Measurements from ENCODE around the gene PFKFB3. TPM values are rescaled to one million over a fixed set of nuclear protein-coding genes. Genes with fewer than 3 reads are reported as not detected.
A peak's percentile ranks its signal among the peaks of the same experiment; 100 is the strongest.

Gene PFKFB3
- total and polyA plus RNA-seq, 5 donors from 2014 or later, result 2.8 to 96.3 (median 4.2) TPM

DNA sequence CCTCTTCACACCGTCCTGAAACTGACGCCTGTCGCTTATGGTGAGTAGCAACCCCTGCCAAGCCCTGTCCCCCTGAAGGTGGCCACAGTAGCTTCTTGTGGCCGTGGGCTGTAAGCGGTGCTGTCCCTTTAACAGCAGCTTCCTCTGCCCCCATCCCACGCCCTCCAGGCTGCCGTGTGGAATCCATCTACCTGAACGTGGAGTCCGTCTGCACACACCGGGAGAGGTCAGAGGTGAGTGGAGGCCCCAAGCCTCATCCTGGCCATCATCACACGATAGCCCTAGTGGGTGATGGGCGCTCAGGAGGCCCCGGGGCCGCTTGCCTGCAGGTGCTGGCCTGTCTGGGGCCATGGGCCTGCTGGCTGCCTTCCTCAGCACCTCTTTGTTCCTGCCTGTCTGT is 21.2 kb downstream of the PFKFB3 start:
- Mint-ChIP-seq H3K4me1 (peaks cover 0 to 9% (median 1%) of the 10 kb centered on the region in 4 donors), H3K27ac (peak overlapping the region in 2 of 3 donors; percentile 39 to 73), H3K36me3 (peaks cover 33% of the 10 kb centered on the region), H3K4me3 (no peak overlapping the region), H3K9me3 (no peaks in the 10 kb centered on the region), H3K27me3 (no peaks in the 10 kb centered on the region)
- H3K4me3 ChIP-seq (ENCODE audit: low read depth, low read length), result no peak overlapping the region
- peaks cover 87% of the 10 kb centered on the region for H3K36me3 ChIP-seq (ENCODE audit: control insufficient read depth, insufficient read depth, low read length)
- H3K27ac ChIP-seq (ENCODE audit: insufficient read depth, low read length, poor library complexity, severe bottlenecking), result no peak overlapping the region
- DNase-seq (no peak), ATAC-seq (ENCODE audit: low read depth in 2 of 2) (no peak)
- H3K4me1 ChIP-seq (ENCODE audit: control insufficient read depth, insufficient read depth, low read length, poor library complexity, severe bottlenecking), result peaks cover 5% of the 10 kb centered on the region
- no peaks in the 10 kb centered on the region for H3K27me3 ChIP-seq (ENCODE audit: control insufficient read depth, insufficient read depth, low read length)
- no peaks in the 10 kb centered on the region for H3K9me3 ChIP-seq (ENCODE audit: control insufficient read depth in 2 of 2, low read length in 2 of 2)

DNA sequence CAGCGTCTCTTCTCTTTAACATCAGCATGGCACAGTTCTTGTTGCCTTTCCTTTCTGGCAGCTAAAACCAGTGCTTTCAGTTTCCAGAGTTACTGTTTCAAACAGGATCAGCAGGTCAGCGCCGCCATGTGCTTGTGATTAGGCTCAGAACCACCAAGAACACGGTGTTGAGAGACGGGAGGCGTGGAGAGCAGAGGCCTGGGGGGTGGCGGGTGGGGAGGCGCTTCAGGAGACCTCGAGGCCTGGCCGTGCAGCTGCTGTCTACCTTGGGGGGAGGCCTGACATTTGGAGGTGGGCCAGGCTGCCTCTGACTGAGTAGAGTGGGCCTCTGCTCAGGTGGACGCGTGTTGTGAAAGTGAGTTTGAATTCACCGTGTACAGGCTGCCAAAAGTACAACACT is 22.0 kb downstream of the PFKFB3 start:
- Histone ChIP-seq H3K27me3 (ENCODE audit: control insufficient read depth, insufficient read depth, low read length) (no peaks in the 10 kb centered on the region), H3K9me3 (ENCODE audit: control insufficient read depth in 2 of 2, low read length in 2 of 2) (no peaks in the 10 kb centered on the region), H3K4me1 (ENCODE audit: control insufficient read depth, insufficient read depth, low read length, poor library complexity, severe bottlenecking) (peaks cover 5% of the 10 kb centered on the region), H3K27ac (ENCODE audit: insufficient read depth, low read length, poor library complexity, severe bottlenecking) (no peak overlapping the region), H3K36me3 (ENCODE audit: control insufficient read depth, insufficient read depth, low read length) (peaks cover 84% of the 10 kb centered on the region), H3K4me3 (ENCODE audit: low read depth, low read length) (no peak overlapping the region)
- Mint-ChIP-seq H3K27ac (no peak overlapping the region), H3K4me3 (no peak overlapping the region), H3K27me3 (no peaks in the 10 kb centered on the region), H3K4me1 (peaks cover 0 to 9% (median 1%) of the 10 kb centered on the region in 4 donors), H3K9me3 (no peaks in the 10 kb centered on the region), H3K36me3 (peaks cover 33% of the 10 kb centered on the region)
- DNase-seq (no peak), ATAC-seq (ENCODE audit: low read depth in 2 of 2) (no peak)

DNA sequence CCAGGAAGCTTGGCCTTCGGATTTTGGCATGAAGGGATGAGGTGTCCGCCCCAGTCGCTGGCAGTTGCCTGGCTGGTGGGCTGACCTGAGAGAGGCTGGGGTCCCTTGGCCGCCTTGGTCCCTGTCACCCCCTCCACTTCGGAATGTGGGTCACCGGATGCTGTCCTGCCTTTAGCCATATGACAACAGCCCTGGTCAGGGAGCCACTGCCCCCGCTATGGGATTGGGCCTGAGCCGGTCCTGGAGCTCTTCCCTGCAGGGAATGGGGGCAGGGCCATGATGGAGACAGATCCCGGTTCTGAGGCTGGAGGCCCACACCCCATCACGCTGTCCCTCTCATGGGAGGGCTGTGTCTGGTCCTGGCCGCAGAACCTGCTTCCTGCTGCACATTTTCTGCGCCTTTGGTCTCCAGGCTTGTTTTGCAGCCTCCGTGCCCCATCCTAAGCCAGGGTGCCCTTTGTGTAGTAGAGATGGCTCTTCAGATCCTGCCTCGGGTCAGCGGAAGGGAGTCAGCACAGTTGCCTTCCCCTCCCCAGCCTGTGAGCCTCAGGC is 22.6 kb downstream of the PFKFB3 start:
- no peaks in the 10 kb centered on the region for H3K27me3 Mint-ChIP-seq
- DNase-seq (no peak), ATAC-seq (ENCODE audit: low read depth in 2 of 2) (no peak)
- H3K36me3 Mint-ChIP-seq, result peaks cover 37% of the 10 kb centered on the region
- peaks cover 0 to 9% (median 3%) of the 10 kb centered on the region in 4 donors for H3K4me1 Mint-ChIP-seq
- H3K4me1 ChIP-seq (ENCODE audit: control insufficient read depth, insufficient read depth, low read length, poor library complexity, severe bottlenecking), result peaks cover 5% of the 10 kb centered on the region
- H3K27ac Mint-ChIP-seq, result no peak overlapping the region
- peaks cover 84% of the 10 kb centered on the region for H3K36me3 ChIP-seq (ENCODE audit: control insufficient read depth, insufficient read depth, low read length)
- H3K27me3 ChIP-seq (ENCODE audit: control insufficient read depth, insufficient read depth, low read length), result no peaks in the 10 kb centered on the region
- H3K9me3 Mint-ChIP-seq, result no peaks in the 10 kb centered on the region
- no peak overlapping the region for H3K4me3 ChIP-seq (ENCODE audit: low read depth, low read length)
- H3K4me3 Mint-ChIP-seq, result no peak overlapping the region
- no peak overlapping the region for H3K27ac ChIP-seq (ENCODE audit: insufficient read depth, low read length, poor library complexity, severe bottlenecking)
- no peaks in the 10 kb centered on the region for H3K9me3 ChIP-seq (ENCODE audit: control insufficient read depth in 2 of 2, low read length in 2 of 2)

DNA sequence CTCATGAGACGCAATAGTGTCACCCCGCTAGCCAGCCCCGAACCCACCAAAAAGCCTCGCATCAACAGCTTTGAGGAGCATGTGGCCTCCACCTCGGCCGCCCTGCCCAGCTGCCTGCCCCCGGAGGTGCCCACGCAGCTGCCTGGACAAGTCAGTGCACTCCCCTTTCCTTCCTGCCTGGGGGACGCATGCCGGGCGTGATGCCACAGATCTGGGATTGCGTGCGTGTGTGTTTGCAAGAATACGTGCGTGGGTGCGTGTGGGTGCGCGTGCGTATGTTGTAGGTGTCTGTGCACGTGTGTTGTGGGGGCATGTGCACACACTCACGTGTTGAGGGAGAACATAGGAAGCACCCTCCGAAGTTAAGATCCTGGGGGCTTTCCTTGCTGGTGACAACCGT is 23.5 kb downstream of the PFKFB3 start:
- H3K27me3 ChIP-seq (ENCODE audit: control insufficient read depth, insufficient read depth, low read length), result no peaks in the 10 kb centered on the region
- Mint-ChIP-seq H3K27me3 (no peaks in the 10 kb centered on the region), H3K4me1 (peaks cover 0 to 9% (median 5%) of the 10 kb centered on the region in 4 donors), H3K9me3 (no peaks in the 10 kb centered on the region), H3K27ac (peak overlapping the region in 1 of 3 donors; percentile 75), H3K36me3 (peaks cover 31% of the 10 kb centered on the region), H3K4me3 (no peak overlapping the region)
- H3K9me3 ChIP-seq (ENCODE audit: control insufficient read depth in 2 of 2, low read length in 2 of 2), result no peaks in the 10 kb centered on the region
- ATAC-seq (ENCODE audit: low read depth in 2 of 2) (no peak), DNase-seq (no peak)
- H3K4me3 ChIP-seq (ENCODE audit: low read depth, low read length), result no peak overlapping the region
- H3K4me1 ChIP-seq (ENCODE audit: control insufficient read depth, insufficient read depth, low read length, poor library complexity, severe bottlenecking), result peaks cover 5% of the 10 kb centered on the region
- peaks cover 75% of the 10 kb centered on the region for H3K36me3 ChIP-seq (ENCODE audit: control insufficient read depth, insufficient read depth, low read length)
- H3K27ac ChIP-seq (ENCODE audit: insufficient read depth, low read length, poor library complexity, severe bottlenecking), result no peak overlapping the region

DNA sequence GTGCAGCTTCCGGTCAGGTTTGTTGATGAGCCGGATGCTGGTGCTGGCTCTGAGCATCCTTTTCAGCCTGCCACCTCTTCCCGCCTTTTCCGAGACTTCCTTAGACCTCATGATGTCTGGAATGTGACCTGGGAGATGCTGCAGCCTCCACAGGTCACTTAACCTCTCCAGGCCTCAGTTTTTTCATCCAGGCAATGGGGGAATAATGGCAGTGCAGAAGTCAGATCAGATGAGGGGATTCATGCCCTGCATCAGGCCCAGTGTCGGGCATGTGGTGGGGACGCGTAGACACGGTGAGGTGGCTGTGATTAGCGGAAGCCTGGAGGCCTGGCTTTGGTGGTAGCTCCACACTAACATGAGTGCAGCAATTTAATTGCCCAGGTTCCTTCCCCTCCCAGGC is 24.6 kb downstream of the PFKFB3 start:
- Mint-ChIP-seq H3K27me3 (no peaks in the 10 kb centered on the region), H3K36me3 (peaks cover 30% of the 10 kb centered on the region), H3K9me3 (no peaks in the 10 kb centered on the region), H3K27ac (peak overlapping the region in 1 of 3 donors; percentile 26), H3K4me1 (peaks cover 0 to 9% (median 6%) of the 10 kb centered on the region in 4 donors), H3K4me3 (no peak overlapping the region)
- no peak for ATAC-seq (ENCODE audit: low read depth in 2 of 2)
- H3K27ac ChIP-seq (ENCODE audit: insufficient read depth, low read length, poor library complexity, severe bottlenecking), result no peak overlapping the region
- DNase-seq, result no peak
- no peaks in the 10 kb centered on the region for H3K27me3 ChIP-seq (ENCODE audit: control insufficient read depth, insufficient read depth, low read length)
- H3K4me1 ChIP-seq (ENCODE audit: control insufficient read depth, insufficient read depth, low read length, poor library complexity, severe bottlenecking), result peaks cover 5% of the 10 kb centered on the region
- no peak overlapping the region for H3K4me3 ChIP-seq (ENCODE audit: low read depth, low read length)
- H3K9me3 ChIP-seq (ENCODE audit: control insufficient read depth in 2 of 2, low read length in 2 of 2), result no peaks in the 10 kb centered on the region
- H3K36me3 ChIP-seq (ENCODE audit: control insufficient read depth, insufficient read depth, low read length), result peaks cover 64% of the 10 kb centered on the region

DNA sequence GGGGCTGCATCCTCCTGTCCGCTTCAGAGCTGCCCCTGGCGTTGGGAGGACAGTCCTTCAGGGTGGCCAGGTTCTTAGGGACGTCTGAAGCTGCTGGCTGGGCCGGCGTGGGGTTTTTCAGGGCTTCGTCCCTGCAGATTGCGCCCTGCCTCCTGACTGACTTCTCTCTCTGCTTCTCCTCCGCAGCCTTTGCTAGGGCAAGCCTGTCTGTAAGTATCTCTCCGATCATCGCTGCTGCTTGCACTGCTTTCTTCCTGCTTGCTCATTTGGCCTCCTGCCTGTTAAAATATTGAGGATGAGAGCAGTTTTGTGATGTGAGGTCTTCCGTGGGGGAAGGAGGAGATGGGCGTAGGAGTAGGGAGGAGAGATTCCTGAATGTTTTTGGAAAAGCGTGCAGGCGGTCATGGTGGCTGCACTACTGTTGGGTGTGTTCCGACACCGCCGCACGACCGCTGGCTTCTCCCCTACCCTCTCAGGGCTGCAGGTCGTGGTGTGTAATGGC is 25.3 kb downstream of the PFKFB3 start:
- no peak overlapping the region for H3K4me3 Mint-ChIP-seq
- Histone ChIP-seq H3K27ac (ENCODE audit: insufficient read depth, low read length, poor library complexity, severe bottlenecking) (no peak overlapping the region), H3K27me3 (ENCODE audit: control insufficient read depth, insufficient read depth, low read length) (no peaks in the 10 kb centered on the region), H3K9me3 (ENCODE audit: control insufficient read depth in 2 of 2, low read length in 2 of 2) (no peaks in the 10 kb centered on the region), H3K36me3 (ENCODE audit: control insufficient read depth, insufficient read depth, low read length) (peaks cover 63% of the 10 kb centered on the region), H3K4me1 (ENCODE audit: control insufficient read depth, insufficient read depth, low read length, poor library complexity, severe bottlenecking) (peaks cover 5% of the 10 kb centered on the region), H3K4me3 (ENCODE audit: low read depth, low read length) (no peak overlapping the region)
- H3K4me1 Mint-ChIP-seq, result peaks cover 0 to 9% (median 6%) of the 10 kb centered on the region in 4 donors
- peaks cover 29% of the 10 kb centered on the region for H3K36me3 Mint-ChIP-seq
- ATAC-seq (ENCODE audit: low read depth in 2 of 2) (no peak), DNase-seq (no peak)
- H3K27ac Mint-ChIP-seq, result peak overlapping the region in 2 of 3 donors; percentile 44 to 72
- H3K9me3 Mint-ChIP-seq, result no peaks in the 10 kb centered on the region
- H3K27me3 Mint-ChIP-seq, result no peaks in the 10 kb centered on the region

DNA sequence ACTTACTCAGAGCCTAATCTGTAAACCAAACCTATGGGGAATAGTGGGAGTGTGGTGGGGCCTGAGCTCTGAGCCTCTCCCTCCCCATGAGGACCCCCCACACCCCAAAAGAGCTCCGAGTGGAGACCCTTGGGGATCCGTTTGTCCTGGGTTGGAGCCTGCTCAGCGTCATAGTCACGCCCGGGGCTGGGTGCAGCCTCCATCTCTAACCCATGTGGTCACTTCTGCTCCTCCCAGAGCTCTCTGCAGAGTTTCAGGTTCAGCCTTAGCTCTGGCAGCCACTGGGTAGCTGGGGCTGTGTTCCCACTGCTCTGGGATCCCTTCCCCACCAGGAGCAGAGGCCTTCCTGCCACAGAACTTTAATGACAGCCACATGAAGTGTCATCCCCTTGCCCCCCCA is 25.9 kb downstream of the PFKFB3 start:
- DNase-seq (no peak), ATAC-seq (ENCODE audit: low read depth in 2 of 2) (no peak)
- Histone ChIP-seq H3K4me3 (ENCODE audit: low read depth, low read length) (no peak overlapping the region), H3K9me3 (ENCODE audit: control insufficient read depth in 2 of 2, low read length in 2 of 2) (no peaks in the 10 kb centered on the region), H3K27ac (ENCODE audit: insufficient read depth, low read length, poor library complexity, severe bottlenecking) (no peak overlapping the region), H3K36me3 (ENCODE audit: control insufficient read depth, insufficient read depth, low read length) (peaks cover 64% of the 10 kb centered on the region), H3K27me3 (ENCODE audit: control insufficient read depth, insufficient read depth, low read length) (no peaks in the 10 kb centered on the region), H3K4me1 (ENCODE audit: control insufficient read depth, insufficient read depth, low read length, poor library complexity, severe bottlenecking) (peaks cover 5% of the 10 kb centered on the region)
- Mint-ChIP-seq H3K4me3 (no peak overlapping the region), H3K9me3 (no peaks in the 10 kb centered on the region), H3K27ac (no peak overlapping the region), H3K27me3 (no peaks in the 10 kb centered on the region), H3K4me1 (peaks cover 0 to 9% (median 6%) of the 10 kb centered on the region in 4 donors), H3K36me3 (peaks cover 28% of the 10 kb centered on the region)

DNA sequence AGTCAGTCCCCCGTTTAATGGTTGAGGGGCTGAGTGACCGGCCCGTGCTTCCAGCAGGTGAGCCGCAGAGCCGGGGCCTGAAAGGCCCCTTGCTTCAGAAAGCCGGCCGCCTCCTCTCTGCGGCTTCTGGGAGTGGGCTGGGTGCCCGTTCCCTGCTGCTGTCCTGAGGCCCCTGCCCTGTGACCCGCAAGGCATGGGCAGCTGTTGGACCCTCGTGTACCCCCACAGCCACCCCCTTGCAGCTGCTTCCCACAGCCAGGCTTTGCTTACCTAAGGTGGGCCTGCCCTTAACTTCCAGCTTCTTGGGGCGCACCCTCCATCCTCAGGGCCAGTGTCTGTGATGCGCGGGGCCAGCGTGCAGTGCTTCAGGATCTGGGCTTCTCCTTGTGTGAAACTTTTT is 26.6 kb downstream of the PFKFB3 start:
- H3K4me3 ChIP-seq (ENCODE audit: low read depth, low read length), result no peak overlapping the region
- H3K4me1 ChIP-seq (ENCODE audit: control insufficient read depth, insufficient read depth, low read length, poor library complexity, severe bottlenecking), result peaks cover 5% of the 10 kb centered on the region
- H3K27me3 Mint-ChIP-seq, result no peaks in the 10 kb centered on the region
- no peak overlapping the region for H3K4me3 Mint-ChIP-seq
- H3K36me3 ChIP-seq (ENCODE audit: control insufficient read depth, insufficient read depth, low read length), result peaks cover 63% of the 10 kb centered on the region
- no peak overlapping the region for H3K27ac ChIP-seq (ENCODE audit: insufficient read depth, low read length, poor library complexity, severe bottlenecking)
- no peaks in the 10 kb centered on the region for H3K27me3 ChIP-seq (ENCODE audit: control insufficient read depth, insufficient read depth, low read length)
- no peak overlapping the region for H3K27ac Mint-ChIP-seq
- H3K36me3 Mint-ChIP-seq, result peaks cover 27% of the 10 kb centered on the region
- no peak for ATAC-seq (ENCODE audit: low read depth in 2 of 2)
- H3K4me1 Mint-ChIP-seq, result peaks cover 0 to 9% (median 6%) of the 10 kb centered on the region in 4 donors
- H3K9me3 ChIP-seq (ENCODE audit: control insufficient read depth in 2 of 2, low read length in 2 of 2), result no peaks in the 10 kb centered on the region
- no peak for DNase-seq
- no peaks in the 10 kb centered on the region for H3K9me3 Mint-ChIP-seq
